Upper lobe of left lung (tissue), 6 donors: Measurements from ENCODE around the gene TOMM40L. TPM values are rescaled to one million over a fixed set of nuclear protein-coding genes. Genes with fewer than 3 reads are reported as not detected.
A peak's percentile ranks its signal among the peaks of the same experiment; 100 is the strongest.

Source experiments
- ATAC-seq, 2 donors: fragments of 200-7000 bp; cut with Tn5 transposase; one replicate each; pipeline ENCODE4 v1.9.1; 2022; ENCODE audit warnings: mild to moderate bottlenecking in 2 of 2, moderate library complexity in 2 of 2; ENCODE audit not compliant: low FRiP score in 2 of 2
- DNase-seq, 2 donors: peaks; one replicate each; pipeline ENCODE4 v3.0.0-alpha.2; 2019 to 2020
- H3K27ac ChIP-seq, 4 donors: fragments of 200-600 bp; sonication (generic); one replicate each; pipeline ENCODE4 v1.5.1; 2016 to 2019
- H3K27me3 ChIP-seq, 4 donors: fragments of 200-600 bp; sonication (generic); one replicate each; pipeline ENCODE4 v1.5.1; 2017 to 2019
- H3K36me3 ChIP-seq, 4 donors: fragments of 200-600 bp; sonication (generic); one replicate each; pipeline ENCODE4 v1.5.1; 2016 to 2019
- H3K4me1 ChIP-seq, 4 donors: fragments of 200-600 bp; sonication (generic); one replicate each; pipeline ENCODE4 v1.5.1; 2018 to 2019
- H3K4me3 ChIP-seq, 4 donors: fragments of 200-600 bp; sonication (generic); one replicate each; pipeline ENCODE4 v1.5.1; 2017 to 2019; ENCODE audit warnings: mild to moderate bottlenecking in 2 of 4, moderate library complexity in 1 of 4
- H3K9me3 ChIP-seq, 4 donors: fragments of 200-600 bp; sonication (generic); one replicate each; pipeline ENCODE4 v1.5.1; 2018 to 2019
- EP300 ChIP-seq, 4 donors: sonication (generic); formaldehyde crosslinking; IDR thresholded peaks; one replicate each; pipeline ENCODE4 v1.5.1; 2017; ENCODE audit warnings: antibody characterized with exemption in 4 of 4, control low read depth in 2 of 4
- POLR2A ChIP-seq, 4 donors: fragments of 450-650 bp; IDR thresholded peaks; one replicate each; pipeline ENCODE4 v1.5.1; 2016 to 2017; ENCODE audit warnings: antibody characterized with exemption in 4 of 4, mild to moderate bottlenecking in 2 of 4
- POLR2AphosphoS5 ChIP-seq, 2 donors: sonication (generic); formaldehyde crosslinking; IDR thresholded peaks; one replicate each; pipeline ENCODE4 v1.5.1; 2017; ENCODE audit warnings: antibody characterized with exemption in 2 of 2
- WGBS, 2 donors: methylation state at CpG; one replicate each; pipeline ENCODE4 v1.1.5; 2017 to 2018; 5-methylcytosine and 5-hydroxymethylcytosine counted together
- total RNA-seq, 6 donors: library from RNA; depleted of rRNA in 4 of 6; stranded (reverse); fragments of >200 nt in 4 of 6; gene quantifications; one replicate each; pipeline versions ENCODE4 v1.1.0 to v1.2.1, GENCODE V29; 2016 to 2021
- TF ChIP-seq, protein P1 (sequence below), 6 experiments: fragments of 450-650 bp in 4 of 6; fragments of 200-600 bp in 2 of 6; sonication (generic) in 2 of 6; IDR thresholded peaks; one replicate each; pipeline ENCODE4 v1.5.1; 2016 to 2019; ENCODE audit warnings: antibody characterized with exemption in 6 of 6
- donor health status: DM: no; HTN: no; CAD: no; lungs with moderate emphysema.
- donor health status: DM: no; HTN: yes; CAD: no; lungs with severe emphysema.

TOMM40L gene
- 10 to 100 TPM in 3 of 6 donors, 1 to 10 TPM in 3; 3.1 to 14.4 (median 9.9) TPM for total RNA-seq

DNA sequence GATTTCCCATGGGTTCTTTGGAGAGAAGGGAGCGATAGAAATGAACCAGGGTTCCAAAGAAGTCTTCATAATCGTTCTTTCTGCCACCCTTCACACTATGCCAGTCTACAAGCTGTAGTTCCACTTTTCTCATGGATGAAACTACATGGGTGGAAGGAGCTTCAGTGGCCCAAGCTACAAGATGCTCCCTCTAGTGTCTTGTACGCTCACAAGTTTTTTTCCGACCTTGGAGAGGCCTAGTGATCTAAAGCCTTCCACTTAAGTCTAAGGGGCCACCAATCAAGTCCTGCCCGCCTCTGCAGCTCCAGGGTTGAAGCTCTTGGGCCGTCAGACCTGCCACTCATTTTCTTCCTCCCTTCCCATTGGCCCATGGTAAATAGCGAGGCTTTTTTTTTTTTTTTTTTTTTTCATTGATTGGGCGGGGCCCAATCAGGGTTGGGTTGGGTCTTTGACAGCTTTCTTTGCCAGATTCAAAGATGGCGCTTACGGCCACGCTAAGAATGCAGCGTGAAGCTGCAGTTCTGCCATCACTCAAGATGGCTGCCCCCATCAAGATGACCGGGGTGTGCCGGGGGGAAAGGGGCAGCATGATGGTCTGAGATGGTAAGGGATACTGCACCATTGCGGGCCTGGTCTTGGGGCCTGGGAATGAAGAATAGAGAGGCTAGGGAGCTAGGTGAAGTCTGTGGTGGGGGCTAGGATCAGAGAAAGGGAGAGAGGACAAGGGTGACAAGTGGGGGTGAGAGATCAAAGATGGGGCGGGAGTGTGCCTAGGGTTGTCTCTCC lies at the start of gene TOMM40L:
TOMM40L (plus strand) TSS at position 527 of the 786 bp plus-strand sequence. CDS start 430 bp downstream, outside the sequence.
- no peaks in the 10 kb centered on the region for H3K27me3 ChIP-seq
- peak; percentile 95 to 96 for ATAC-seq
- H3K36me3 ChIP-seq = peaks cover 4 to 27% (median 24%) of the 10 kb centered on the region in 4 donors
- peak within 1 kb of the TSS in 3 of 4 donors; percentile 54 to 80 (median 80) for H3K27ac ChIP-seq
- TF ChIP-seq POLR2AphosphoS5 (IDR thresholded peaks at IDR 0.05) (peak; percentile 35 to 48), EP300 (IDR thresholded peaks at IDR 0.05) (no peak), POLR2A (IDR thresholded peaks at IDR 0.05) (peak in 1 of 4 donors; percentile 33)
- TF ChIP-seq, protein P1, sequence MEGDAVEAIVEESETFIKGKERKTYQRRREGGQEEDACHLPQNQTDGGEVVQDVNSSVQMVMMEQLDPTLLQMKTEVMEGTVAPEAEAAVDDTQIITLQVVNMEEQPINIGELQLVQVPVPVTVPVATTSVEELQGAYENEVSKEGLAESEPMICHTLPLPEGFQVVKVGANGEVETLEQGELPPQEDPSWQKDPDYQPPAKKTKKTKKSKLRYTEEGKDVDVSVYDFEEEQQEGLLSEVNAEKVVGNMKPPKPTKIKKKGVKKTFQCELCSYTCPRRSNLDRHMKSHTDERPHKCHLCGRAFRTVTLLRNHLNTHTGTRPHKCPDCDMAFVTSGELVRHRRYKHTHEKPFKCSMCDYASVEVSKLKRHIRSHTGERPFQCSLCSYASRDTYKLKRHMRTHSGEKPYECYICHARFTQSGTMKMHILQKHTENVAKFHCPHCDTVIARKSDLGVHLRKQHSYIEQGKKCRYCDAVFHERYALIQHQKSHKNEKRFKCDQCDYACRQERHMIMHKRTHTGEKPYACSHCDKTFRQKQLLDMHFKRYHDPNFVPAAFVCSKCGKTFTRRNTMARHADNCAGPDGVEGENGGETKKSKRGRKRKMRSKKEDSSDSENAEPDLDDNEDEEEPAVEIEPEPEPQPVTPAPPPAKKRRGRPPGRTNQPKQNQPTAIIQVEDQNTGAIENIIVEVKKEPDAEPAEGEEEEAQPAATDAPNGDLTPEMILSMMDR (IDR thresholded peaks at IDR 0.05) = peak; percentile 36 to 64 (median 57)
- peaks cover 13 to 29% (median 26%) of the 10 kb centered on the region in 4 donors for H3K4me1 ChIP-seq
- 6 to 8% methylated on average over 16 of the region's 16 CpGs for WGBS, 2 donors
- H3K4me3 ChIP-seq = peak within 1 kb of the TSS; percentile 60 to 75 (median 68)
- no peaks in the 10 kb centered on the region for H3K9me3 ChIP-seq
- peak in 1 of 2 donors; percentile 96 for DNase-seq

DNA sequence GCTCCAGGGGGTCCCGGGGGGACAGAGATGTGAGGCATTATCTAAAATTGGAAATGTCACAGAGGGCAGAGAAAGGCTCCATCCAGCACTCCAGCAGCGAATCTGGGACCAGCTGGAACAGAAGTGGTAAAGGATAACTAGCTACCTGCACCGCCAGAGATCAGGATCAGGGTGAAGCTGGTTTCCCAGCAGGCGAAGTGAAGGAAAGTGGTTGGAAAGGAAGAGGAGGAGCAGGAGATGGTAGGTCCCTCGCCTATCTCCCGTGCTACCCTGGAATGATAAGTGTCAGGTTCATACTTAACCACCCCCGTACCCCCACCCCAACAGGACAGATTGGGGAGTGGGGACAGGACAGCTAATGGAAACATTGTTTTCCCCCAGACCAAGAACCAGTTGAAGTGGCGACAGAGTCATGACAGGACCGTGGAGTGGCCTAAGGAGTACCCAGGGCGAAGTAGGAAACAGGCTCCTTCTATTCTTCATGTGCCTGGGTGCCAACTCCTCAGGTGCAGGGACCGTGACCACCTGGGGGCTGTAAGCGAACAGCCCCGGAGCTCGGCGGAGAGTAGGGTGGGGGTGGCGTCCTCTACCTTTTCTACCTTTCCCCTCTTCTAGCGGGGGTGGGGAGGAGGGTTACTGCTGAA lies 49.3 kb upstream of the TOMM40L start:
- DNase-seq = no peak
- H3K27me3 ChIP-seq = no peaks in the 10 kb centered on the region
- H3K4me1 ChIP-seq = peaks cover 19 to 29% (median 24%) of the 10 kb centered on the region in 4 donors
- ATAC-seq = peak; percentile 5 to 44
- H3K27ac ChIP-seq = peak overlapping the region; percentile 83 to 94 (median 93)
- H3K36me3 ChIP-seq = peaks cover 20 to 44% (median 31%) of the 10 kb centered on the region in 4 donors
- H3K9me3 ChIP-seq = no peaks in the 10 kb centered on the region
- WGBS, 2 donors = 23 to 28% methylated on average over 11 to 17 of the region's 17 CpGs
- no peak for TF ChIP-seq POLR2A (IDR thresholded peaks at IDR 0.05)
- TF ChIP-seq, protein P1 (IDR thresholded peaks at IDR 0.05) = no peak
- no peak for TF ChIP-seq POLR2AphosphoS5 (IDR thresholded peaks at IDR 0.05)
- no peak for TF ChIP-seq EP300 (IDR thresholded peaks at IDR 0.05)
- H3K4me3 ChIP-seq = peak overlapping the region; percentile 39 to 77 (median 64)

DNA sequence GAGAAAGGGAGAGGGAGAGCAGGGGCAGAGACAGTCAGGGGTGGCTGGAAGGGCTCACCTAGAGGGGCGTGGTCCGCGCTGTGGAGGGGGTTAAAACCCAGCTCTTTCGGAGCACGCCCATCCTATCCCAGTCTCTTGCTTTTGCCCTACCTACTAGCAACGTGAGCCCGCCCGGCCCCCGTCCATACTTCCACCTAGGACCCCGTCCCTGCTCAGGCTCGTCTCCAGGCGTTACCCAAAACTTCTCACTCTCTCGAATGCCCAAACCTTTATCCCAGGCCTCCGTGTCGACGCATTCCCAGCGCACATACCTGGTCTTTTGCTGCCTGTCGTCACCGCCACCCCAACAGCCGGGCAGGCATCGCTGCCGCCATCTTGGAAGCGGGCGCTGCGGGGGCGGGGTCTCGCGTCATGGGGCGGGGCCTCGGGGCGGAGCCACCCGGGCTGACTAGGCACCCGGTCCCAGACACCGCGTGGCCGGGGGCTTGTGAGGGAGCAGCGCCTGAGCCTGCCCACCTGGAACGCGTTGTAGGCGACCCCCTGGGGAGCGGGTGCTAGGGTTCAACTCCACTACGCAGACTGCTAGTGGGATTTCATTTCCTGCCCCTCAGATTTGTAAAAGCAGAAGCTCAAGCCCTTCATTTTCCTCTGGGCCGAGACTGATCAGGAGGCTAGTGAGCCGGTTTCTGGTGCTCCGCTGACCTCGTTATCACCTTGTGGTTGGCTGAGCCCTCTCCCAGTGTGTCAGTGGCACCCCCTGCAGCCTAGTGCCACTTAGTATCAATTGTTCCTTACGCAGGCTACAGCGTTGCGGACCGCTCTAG lies 48.5 kb upstream of the TOMM40L start, which contains the start of gene B4GALT3:
B4GALT3 (minus strand) TSS at position 396 of the 824 bp plus-strand sequence. CDS start 1,447 bp downstream, outside the sequence.
- Histone ChIP-seq H3K27ac (peak within 1 kb of the TSS; percentile 83 to 94 (median 93)), H3K4me3 (peak within 1 kb of the TSS; percentile 39 to 77 (median 64)), H3K36me3 (peaks cover 12 to 36% (median 25%) of the 10 kb centered on the region in 4 donors), H3K27me3 (no peaks in the 10 kb centered on the region), H3K9me3 (no peaks in the 10 kb centered on the region), H3K4me1 (peaks cover 19 to 29% (median 24%) of the 10 kb centered on the region in 4 donors)
- DNase-seq = peak; percentile 90 to 100
- ATAC-seq = peak; percentile 96 to 99
- TF ChIP-seq POLR2A (IDR thresholded peaks at IDR 0.05) (peak in 2 of 4 donors; percentile 54 to 84), POLR2AphosphoS5 (IDR thresholded peaks at IDR 0.05) (peak; percentile 88 to 92), EP300 (IDR thresholded peaks at IDR 0.05) (peak in 1 of 4 donors; percentile 7)
- TF ChIP-seq, protein P1 (IDR thresholded peaks at IDR 0.05) = peak in 2 of 6 experiments; percentile 12 to 21
- WGBS, 2 donors = 5 to 12% methylated on average over 20 to 44 of the region's 50 CpGs

DNA sequence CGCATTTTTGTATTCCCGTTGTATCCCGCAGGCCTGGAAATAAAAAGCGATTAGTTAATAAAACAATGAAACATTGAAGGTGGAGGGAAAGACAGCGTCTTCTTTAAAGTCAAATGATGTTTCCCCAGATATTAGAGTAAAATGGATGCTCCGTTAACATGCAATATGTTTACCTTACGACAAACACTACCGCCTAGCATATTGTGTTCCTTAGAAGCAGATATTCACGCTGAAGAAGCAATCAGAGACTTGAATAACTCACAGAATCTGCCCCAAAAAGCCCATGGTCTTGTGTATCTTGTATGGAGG lies 48.0 kb upstream of the TOMM40L start:
- Histone ChIP-seq H3K4me1 (peaks cover 19 to 24% (median 24%) of the 10 kb centered on the region in 4 donors), H3K36me3 (peaks cover 11 to 31% (median 20%) of the 10 kb centered on the region in 4 donors), H3K27ac (peak overlapping the region; percentile 83 to 94 (median 93)), H3K4me3 (peak overlapping the region in 3 of 4 donors; percentile 64 to 77 (median 65)), H3K27me3 (no peaks in the 10 kb centered on the region), H3K9me3 (no peaks in the 10 kb centered on the region)
- TF ChIP-seq POLR2AphosphoS5 (IDR thresholded peaks at IDR 0.05) = no peak
- TF ChIP-seq, protein P1 (IDR thresholded peaks at IDR 0.05) = no peak
- TF ChIP-seq EP300 (IDR thresholded peaks at IDR 0.05) = no peak
- no peak for TF ChIP-seq POLR2A (IDR thresholded peaks at IDR 0.05)
- ATAC-seq (no peak), DNase-seq (no peak)
- 61 to 65% methylated on average over 9 of the region's 9 CpGs for WGBS, 2 donors
